PC-9 (cell line): ENCODE results near the gene RNF6.

Experiments
- CTCF ChIP-seq: fragments of 200-600 bp; sonication (generic); conservative IDR thresholded peaks from 2 replicates; pipeline ENCODE4 v1.6.1; 2017; ENCODE audit warnings: mixed run types, antibody characterized with exemption, mild to moderate bottlenecking, moderate library complexity
- EZH2 ChIP-seq: fragments of 200-600 bp; sonication (generic); IDR thresholded peaks from 2 replicates; pipeline ENCODE4 v1.8.0; 2017; ENCODE audit warnings: antibody characterized with exemption, low read depth

- no peak for TF ChIP-seq CTCF
- no peak for TF ChIP-seq EZH2
These were observed 6.1 kb downstream of the RNF6 start for GRCh38 chr13:26216042-26216441.
